K562 (cell line): ENCODE results near the gene CAMK1D. TPM values are rescaled to one million over a fixed set of nuclear protein-coding genes. Genes with fewer than 3 reads are reported as not detected.

ENCODE experiments used
- ATAC-seq: fragments of 200-7000 bp; cut with Tn5 transposase; 3 replicates; pipeline ENCODE4 v1.9.1; 2020; ENCODE audit warnings: moderate library complexity
- BruUV-seq: library from RNA; stranded (reverse); fragments of 400-500 nt; replicated peaks from 2 replicates; lab custom pipeline; 2021; lab: Mats Ljungman, UMichigan
- CTCF ChIA-PET: fragments of 300-600 bp; formaldehyde crosslinking; extraction: SDS; loops from one replicate; lab custom pipeline; 2021; ENCODE audit warnings: low intra/inter-chr PET ratio; lab: Yijun Ruan, JAX
- POLR2A ChIA-PET: fragments of 300-600, 350-650 bp; sonication (Branson Sonifier 250); formaldehyde crosslinking; extraction: SDS; loops from one replicate; lab custom pipeline; 2021; ENCODE audit warnings: antibody characterized with exemption, inconsistent platforms; lab: Yijun Ruan, JAX
- DNase-seq, 4 experiments: peaks; one replicate each; pipeline versions ENCODE4 v3.0.0 to v3.0.0-alpha.2; 2011 to 2018; ENCODE audit warnings: low spot score in 3 of 4, mixed read lengths in 3 of 4; ENCODE audit errors: extremely low read depth in 1 of 4
- FAIRE-seq: peaks from 2 replicates; lab custom pipeline; 2011; peaks lifted over from hg19 to GRCh38; lab: Jason Lieb, UNC
- H2AFZ ChIP-seq: 2 replicates; pipeline ENCODE4 v1.6.0; 2011; ENCODE audit warnings: low read depth, low read length, control low read depth, inconsistent platforms
- H3K27ac ChIP-seq: fragments of 200-600 bp; 3 replicates; pipeline ENCODE4 v1.8.0; 2011; ENCODE audit warnings: low read depth, mild to moderate bottlenecking, control low read depth, inconsistent platforms, low read length, moderate library complexity, mixed read lengths; ENCODE audit errors: extremely low read depth
- H3K27me3 ChIP-seq, 2 experiments: fragments of 300-600 bp in 1 of 2; 2 replicates in 1 of 2; 3 replicates in 1 of 2; pipeline versions ENCODE4 v1.6.0 to v1.8.0; 2011; ENCODE audit warnings: inconsistent platforms in 2 of 2, low read length in 2 of 2, mild to moderate bottlenecking in 1 of 2, mixed read lengths in 1 of 2, moderate library complexity in 1 of 2; ENCODE audit not compliant: control insufficient read depth in 2 of 2, insufficient read depth in 2 of 2
- H3K36me3 ChIP-seq: fragments of 300-600 bp; 3 replicates; pipeline ENCODE4 v1.8.0; 2011; ENCODE audit warnings: mild to moderate bottlenecking, low read length, inconsistent platforms; ENCODE audit not compliant: control insufficient read depth, insufficient read depth
- H3K4me1 ChIP-seq, 2 experiments: fragments of 200-600 bp in 1 of 2; replicated peaks in 1 of 2; 2 replicates in 1 of 2; 3 replicates in 1 of 2; pipeline versions ENCODE4 v1.5.1 to v1.8.0; 2011; ENCODE audit warnings: inconsistent platforms in 2 of 2, low read length in 2 of 2, mild to moderate bottlenecking in 1 of 2, mixed read lengths in 1 of 2, moderate library complexity in 1 of 2; ENCODE audit not compliant: control insufficient read depth in 2 of 2, insufficient read depth in 2 of 2
- H3K4me2 ChIP-seq: 2 replicates; pipeline ENCODE4 v1.6.1; 2011; ENCODE audit warnings: low read length, control low read depth, inconsistent platforms, mixed read lengths; ENCODE audit not compliant: insufficient read depth
- H3K4me3 ChIP-seq: fragments of 200-600 bp; sonication (generic), shearing (Covaris generic); 2 replicates; pipeline ENCODE4 v1.5.1; 2016; ENCODE audit warnings: control low read depth, inconsistent platforms
- H3K79me2 ChIP-seq: fragments of 200-600 bp; 3 replicates; pipeline ENCODE4 v1.8.0; 2011; ENCODE audit warnings: low read length, inconsistent platforms; ENCODE audit not compliant: control insufficient read depth, insufficient read depth
- H3K9ac ChIP-seq, 2 experiments: 2 replicates each; pipeline versions ENCODE4 v1.6.0 to v1.6.1; 2011; ENCODE audit warnings: low read depth in 2 of 2, low read length in 2 of 2, control low read depth in 1 of 2, inconsistent platforms in 1 of 2, mild to moderate bottlenecking in 1 of 2, mixed read lengths in 1 of 2; ENCODE audit not compliant: insufficient read depth in 1 of 2
- H3K9me1 ChIP-seq: one replicate; pipeline ENCODE4 v1.6.0; 2011; ENCODE audit warnings: inconsistent platforms, mild to moderate bottlenecking, low read length, moderate library complexity; ENCODE audit not compliant: control insufficient read depth, insufficient read depth
- H3K9me3 ChIP-seq: replicated peaks from 2 replicates; pipeline ENCODE4 v1.5.1; 2011; ENCODE audit warnings: low read depth, low read length, inconsistent platforms; ENCODE audit not compliant: control insufficient read depth, insufficient read depth
- H4K20me1 ChIP-seq: replicated peaks from 2 replicates; pipeline ENCODE4 v1.6.1; 2011; ENCODE audit warnings: low read length, inconsistent platforms, mixed read lengths; ENCODE audit not compliant: control insufficient read depth, insufficient read depth
- HDAC8 ChIP-seq: fragments of 450-650 bp; IDR thresholded peaks from 2 replicates; pipeline ENCODE4 v1.6.1; 2016; ENCODE audit warnings: mild to moderate bottlenecking, missing genetic modification characterization, moderate library complexity, missing compliant biosample characterization
- KHSRP ChIP-seq: fragments of 450-650 bp; IDR thresholded peaks from 2 replicates; pipeline ENCODE4 v1.6.1; 2017
- MGA ChIP-seq: fragments of 450-650 bp; IDR thresholded peaks from 2 replicates; pipeline ENCODE4 v1.6.1; 2016; ENCODE audit warnings: mild to moderate bottlenecking, moderate library complexity
- MYBL2 ChIP-seq, 2 experiments: fragments of 450-650 bp in 1 of 2; sonication (generic) in 1 of 2; formaldehyde crosslinking in 1 of 2; IDR thresholded peaks; 2 replicates each; pipeline versions ENCODE4 v1.6.1 to v1.8.1; 2017 to 2022; ENCODE audit warnings: borderline replicate concordance in 1 of 2, inconsistent platforms in 1 of 2, low read depth in 1 of 2, mild to moderate bottlenecking in 1 of 2, missing genetic modification reagents in 1 of 2, moderate library complexity in 1 of 2
- NCOA1 ChIP-seq: fragments of 450-650 bp; IDR thresholded peaks from 2 replicates; pipeline ENCODE4 v1.6.1; 2016; ENCODE audit warnings: low read depth
- RFX5 ChIP-seq: IDR thresholded peaks from 2 replicates; pipeline ENCODE4 v1.6.1; 2011; ENCODE audit warnings: low read depth, mild to moderate bottlenecking, improper control_type of control experiment, low read length
- STAG1 ChIP-seq: sonication (generic); formaldehyde crosslinking; IDR thresholded peaks from 2 replicates; pipeline ENCODE4 v1.5.0; 2020; ENCODE audit warnings: missing genetic modification reagents, borderline replicate concordance
- ZNF12 ChIP-seq: sonication (generic); formaldehyde crosslinking; IDR thresholded peaks from 2 replicates; pipeline ENCODE4 v1.4.0; 2020; ENCODE audit warnings: mild to moderate bottlenecking, missing genetic modification reagents
- ZNF274 ChIP-seq: IDR thresholded peaks from 2 replicates; pipeline ENCODE4 v1.6.1; 2011; ENCODE audit warnings: low read depth, mild to moderate bottlenecking, low read length, moderate library complexity, borderline replicate concordance
- ZNF589 ChIP-seq: fragments of 200-800 bp; sonication (Bioruptor generic); IDR thresholded peaks from 2 replicates; pipeline ENCODE4 v1.6.1; 2016; ENCODE audit warnings: low read depth, missing genetic modification characterization, missing compliant biosample characterization
- WGBS: fragments of 100-300 bp; shearing (Covaris generic); methylation state at CpG from one replicate; pipeline ENCODE4 v1.1.6; 2016; ENCODE audit warnings: low coverage, mixed read lengths; ENCODE audit not compliant: insufficient coverage; ENCODE audit errors: missing lambda C conversion rate; 5-methylcytosine and 5-hydroxymethylcytosine counted together
- in situ Hi-C: fragments of 300-500 bp; cut with MboI; formaldehyde crosslinking; loops from 4 replicates; pipeline ENCODE4 v1.15.0; 2018; ENCODE audit warnings: inconsistent platforms, mixed read lengths
- intact Hi-C: fragments of 100-400 bp; cut with micrococcal nuclease; formaldehyde crosslinking; loops from 2 replicates; pipeline ENCODE4 v1.14.2; 2022
- polyA plus RNA-seq, 8 experiments: library from polyadenylated mRNA; depleted of rRNA in 4 of 8; stranded (reverse) in 5 of 8; unstranded in 3 of 8; fragments of >200 nt; fragmentation: Nextera tagmentation in 2 of 8; fragmentation: Illumina TruSeq in 1 of 8; extraction: Ambion mirVana in 2 of 8; extraction: Trizol in 1 of 8; gene quantifications; 2 replicates each; pipeline versions ENCODE4 v1.2.1 to v1.2.3, GENCODE V29; 2011 to 2014; ENCODE audit warnings: inconsistent platforms in 1 of 8, missing spikeins in 1 of 8
- total RNA-seq, 7 experiments: library from RNA; depleted of rRNA in 6 of 7; stranded (reverse); fragments of >200 nt in 6 of 7; fragmentation: Illumina TruSeq in 2 of 7; extraction: Trizol in 2 of 7; gene quantifications; 2 replicates each; pipeline versions ENCODE4 v1.2.1 to v1.2.3, GENCODE V29; 2011 to 2021; ENCODE audit warnings: low replicate concordance in 1 of 7

CAMK1D gene
- total and polyA plus RNA-seq, 9 of the 15 experiments (the other 6 are each of a cell fraction or from before 2014, with no cell fraction given) = 0.12 to 0.24 (median 0.20) TPM; not detected in 5

- no peak for ATAC-seq
- TF ChIP-seq NCOA1 (no peak), ZNF274 (no peak), MYBL2 (IDR thresholded peaks at IDR 0.05; ENCODE audit: low read depth) (no peak), MYBL2 (CRISPR knock-in tag; IDR thresholded peaks at IDR 0.05; ENCODE audit: borderline replicate concordance) (no peak), RFX5 (no peak), HDAC8 (tag) (no peak), KHSRP (no peak), MGA (no peak), ZNF12 (CRISPR knock-in tag) (no peak), STAG1 (CRISPR knock-in tag) (no peak), ZNF589 (CRISPR knock-in tag) (no peak)
- H3K79me2 ChIP-seq = no peaks in the 10 kb centered on the region
- H2AFZ ChIP-seq = no peak overlapping the region
- no peaks in the 10 kb centered on the region for H3K36me3 ChIP-seq
- no peaks in the 10 kb centered on the region for H3K9me3 ChIP-seq
- BruUV-seq = no TSS peak
- 1% methylated on average over 17 of the region's 17 CpGs for WGBS
- no peaks in the 10 kb centered on the region for H4K20me1 ChIP-seq
- H3K4me2 ChIP-seq = no peak overlapping the region
- FAIRE-seq = no peak
- no peaks in the 10 kb centered on the region for H3K9me1 ChIP-seq
- ChIA-PET POLR2A (interaction anchor here (0.6 kb wide), 2 partner anchors 32 to 118 kb away, joined by 3 to 4 read pairs; no protein-coding TSS in a partner anchor), CTCF (no interaction called here)
- intact Hi-C loops (no loop called here), in situ Hi-C loops (no loop called here)
- no peak for DNase-seq
- no peak overlapping the region for H3K27ac ChIP-seq
- no peak overlapping the region for H3K4me3 ChIP-seq
- no peaks in the 10 kb centered on the region for H3K4me1 ChIP-seq
- no peak overlapping the region for H3K9ac ChIP-seq
- peaks cover 4 to 20% of the 10 kb centered on the region in 2 experiments; a peak in 4 of 5 replicates for H3K27me3 ChIP-seq
Measured at GRCh38 chr10:12615296-12616220, 266.2 kb downstream of the CAMK1D start.
